ENCODE results near the gene CERS6. TPM values are rescaled to one million over a fixed set of nuclear protein-coding genes. Genes with fewer than 3 reads are reported as not detected.

The CERS6 gene
- total and polyA plus RNA-seq, 4 donors: 4.2 to 20.4 (median 10.1) TPM

GRCh38 chr2:168561991-168562390 is 105.9 kb downstream of the CERS6 start (continued):
- TF ChIP-seq REST (IDR thresholded peaks at IDR 0.05) (no peak), ATF3 (IDR thresholded peaks at IDR 0.05) (no peak)

GRCh38 chr2:168562971-168563370 is 106.9 kb downstream of the CERS6 start:
- 99% methylated on average over 1 of the region's 1 CpG for WGBS
- no peak overlapping the region for H3K27ac ChIP-seq (ENCODE audit: low read depth in 1 of 2, low read length in 2 of 2)
- no peak overlapping the region for H3K9ac ChIP-seq (ENCODE audit: low read depth in 1 of 2, low read length in 2 of 2)
- peaks cover 0 to 3% (median 0%) of the 10 kb centered on the region in 4 donors for H3K36me3 ChIP-seq (ENCODE audit: control insufficient read depth in 4 of 4, insufficient read depth in 3 of 4, low read depth in 1 of 4, low read length in 3 of 4)
- no peaks in the 10 kb centered on the region for H3K27me3 ChIP-seq (ENCODE audit: control insufficient read depth in 4 of 4, insufficient read depth in 4 of 4, low read length in 3 of 4)
- peaks cover 0 to 5% (median 3%) of the 10 kb centered on the region in 4 donors for H3K4me1 ChIP-seq (ENCODE audit: control insufficient read depth in 4 of 4, insufficient read depth in 4 of 4, low read length in 3 of 4)
- DNase-seq (ENCODE audit: low spot score): no peak
- TF ChIP-seq YY1 (IDR thresholded peaks at IDR 0.05) (no peak), FOXA2 (IDR thresholded peaks at IDR 0.05) (no peak), FOXA1 (IDR thresholded peaks at IDR 0.05) (no peak), HNF4G (IDR thresholded peaks at IDR 0.05) (no peak), RAD21 (IDR thresholded peaks at IDR 0.05) (no peak), CTCF (IDR thresholded peaks at IDR 0.05; ENCODE audit: low read depth, low read length, missing input control) (no peak), GABPA (IDR thresholded peaks at IDR 0.05 in 1 of 2, conservative IDR thresholded peaks at IDR 0.05 in 1 of 2) (no peak), HNF4A (conservative IDR thresholded peaks at IDR 0.05) (no peak), NR2F2 (IDR thresholded peaks at IDR 0.05) (no peak), ZBTB33 (IDR thresholded peaks at IDR 0.05) (no peak), TAF1 (conservative IDR thresholded peaks at IDR 0.05) (no peak), SP1 (IDR thresholded peaks at IDR 0.05) (no peak)
- no peaks in the 10 kb centered on the region for H3K9me3 ChIP-seq (ENCODE audit: control insufficient read depth in 4 of 4, low read length in 3 of 4)
- H3K4me3 ChIP-seq (ENCODE audit: low read depth in 1 of 3, low read length in 3 of 3): no peak overlapping the region

- peaks cover 0 to 3% (median 0%) of the 10 kb centered on the region in 4 donors for H3K36me3 ChIP-seq (ENCODE audit: control insufficient read depth in 4 of 4, insufficient read depth in 3 of 4, low read depth in 1 of 4, low read length in 3 of 4)
- H3K27ac ChIP-seq (ENCODE audit: low read depth in 1 of 2, low read length in 2 of 2): no peak overlapping the region
- H3K9me3 ChIP-seq (ENCODE audit: control insufficient read depth in 4 of 4, low read length in 3 of 4): no peaks in the 10 kb centered on the region
- H3K4me1 ChIP-seq (ENCODE audit: control insufficient read depth in 4 of 4, insufficient read depth in 4 of 4, low read length in 3 of 4): no peaks in the 10 kb centered on the region
- no peak for TF ChIP-seq REST (IDR thresholded peaks at IDR 0.05)
- TF ChIP-seq YY1 (IDR thresholded peaks at IDR 0.05): no peak
- TF ChIP-seq ATF3 (IDR thresholded peaks at IDR 0.05): no peak
- TF ChIP-seq SP1 (IDR thresholded peaks at IDR 0.05): no peak
- TF ChIP-seq JUND (IDR thresholded peaks at IDR 0.05): no peak
- no peak for TF ChIP-seq HNF4A (conservative IDR thresholded peaks at IDR 0.05)
- TF ChIP-seq FOXA1 (IDR thresholded peaks at IDR 0.05): no peak
- no peak for TF ChIP-seq HNF4G (IDR thresholded peaks at IDR 0.05)
- no peak for TF ChIP-seq RAD21 (IDR thresholded peaks at IDR 0.05)
- no peak for TF ChIP-seq TAF1 (conservative IDR thresholded peaks at IDR 0.05)
- no peak for DNase-seq (ENCODE audit: low spot score)
- no peak overlapping the region for H3K4me3 ChIP-seq (ENCODE audit: low read depth in 1 of 3, low read length in 3 of 3)
- H3K27me3 ChIP-seq (ENCODE audit: control insufficient read depth in 4 of 4, insufficient read depth in 4 of 4, low read length in 3 of 4): no peaks in the 10 kb centered on the region
- no peak overlapping the region for H3K9ac ChIP-seq (ENCODE audit: low read depth in 1 of 2, low read length in 2 of 2)
Measured at GRCh38 chr2:168564641-168565040, 108.6 kb downstream of the CERS6 start.

All from liver (tissue), 9 donors.